Measurements from ENCODE around the gene EML4. TPM values are rescaled to one million over a fixed set of nuclear protein-coding genes. Genes with fewer than 3 reads are reported as not detected.

EML4 gene
- total and polyA plus RNA-seq, 9 donors = 26.0 to 36.9 (median 29.0) TPM

Other genes with a start within 250 kb of the EML4 start
- 147 TPM for gene PKDCC, start 121.3 kb upstream of the EML4 start, total RNA-seq
- 100 to 1,000 TPM; 123 to 183 (median 148) TPM for gene PKDCC, start 121.3 kb upstream of the EML4 start, polyA plus RNA-seq (ENCODE audit: insufficient read depth in 1 of 8, insufficient read length in 8 of 8, low replicate concordance in 1 of 8)
- gene COX7A2L, start 191.9 kb downstream of the EML4 start, total RNA-seq = 155 TPM
- gene COX7A2L, start 191.9 kb downstream of the EML4 start, polyA plus RNA-seq (ENCODE audit: insufficient read depth in 1 of 8, insufficient read length in 8 of 8, low replicate concordance in 1 of 8) = 100 to 1,000 TPM; 144 to 172 (median 164) TPM

Measured in muscle of leg (tissue), 9 donors.